ENCODE measurements around the gene PRKD2. TPM values are rescaled to one million over a fixed set of nuclear protein-coding genes. Genes with fewer than 3 reads are reported as not detected.

The PRKD2 gene
- total RNA-seq, 1 donor from 2014 or later = 89.1 TPM

DNA sequence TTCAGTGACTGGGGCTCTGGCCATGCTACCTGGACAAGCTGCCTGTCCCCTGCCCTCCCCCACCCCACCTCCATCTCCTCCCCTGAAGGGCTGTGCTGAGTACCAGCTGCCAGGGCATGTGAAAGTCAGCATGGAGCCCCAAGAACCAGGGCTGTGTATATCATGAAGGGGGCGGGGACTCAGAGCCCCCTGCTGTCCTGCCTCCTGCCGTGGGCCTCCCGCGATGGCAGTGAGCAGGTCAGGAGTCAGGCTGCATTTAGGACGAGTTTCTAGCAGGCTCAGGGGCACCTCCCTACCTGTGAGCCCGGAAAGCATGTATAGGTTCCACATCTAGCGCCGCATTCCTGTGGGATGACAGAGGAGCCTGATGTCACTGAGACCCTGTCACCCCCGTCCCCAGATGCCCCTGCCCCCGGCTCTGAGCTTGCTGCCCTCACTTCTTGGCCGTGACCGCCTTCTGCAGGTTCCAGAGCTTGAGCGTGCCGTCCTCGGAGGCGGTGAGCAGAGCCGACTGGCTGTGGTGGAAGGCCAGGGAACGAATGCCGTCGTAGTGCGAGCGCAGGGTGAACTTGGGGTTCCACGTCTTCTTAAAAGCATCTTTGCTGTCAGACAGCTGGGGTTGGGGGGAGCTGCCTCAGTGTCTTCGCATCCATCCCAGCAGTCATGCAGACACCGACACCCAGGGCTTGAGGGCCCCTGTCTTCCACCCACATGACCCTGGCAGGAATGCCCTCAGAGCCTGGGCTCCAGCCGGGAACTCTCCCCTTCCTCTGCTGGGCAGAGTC lies 8.3 kb upstream of the PRKD2 start:
- no peaks in the 10 kb centered on the region for H3K9me3 Mint-ChIP-seq
- DNase-seq = no peak
- H3K36me3 Mint-ChIP-seq (ENCODE audit: low read depth) = peaks cover 55% of the 10 kb centered on the region
- no peaks in the 10 kb centered on the region for H3K27me3 Mint-ChIP-seq
- H3K4me3 Mint-ChIP-seq = no peak overlapping the region
- intact Hi-C loops (cut with micrococcal nuclease) = no loop called here
- peaks cover 18% of the 10 kb centered on the region for H3K4me1 Mint-ChIP-seq
- no peak overlapping the region for H3K27ac Mint-ChIP-seq

DNA sequence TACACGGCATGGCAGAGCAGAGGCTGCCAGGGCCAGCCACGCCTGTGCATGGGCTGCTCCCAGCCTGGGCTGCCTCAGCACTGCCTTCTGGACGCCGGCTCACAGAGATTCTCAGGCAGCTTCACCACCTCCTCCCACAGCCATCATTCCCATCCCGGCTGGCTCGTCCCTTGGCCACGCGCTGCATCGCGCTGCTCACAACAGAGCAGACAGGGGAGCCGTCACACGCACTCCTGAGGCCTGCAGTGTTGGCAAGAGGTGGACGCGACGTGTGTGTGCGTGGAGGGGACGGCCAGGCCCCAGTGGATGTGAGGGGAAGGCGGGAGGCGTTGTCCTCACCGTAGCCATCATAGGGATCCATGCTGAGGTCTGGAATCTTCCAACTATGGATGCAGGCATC lies 7.6 kb upstream of the PRKD2 start:
- H3K4me3 Mint-ChIP-seq = no peak overlapping the region
- no peak overlapping the region for H3K27ac Mint-ChIP-seq
- no peak for DNase-seq
- no peaks in the 10 kb centered on the region for H3K27me3 Mint-ChIP-seq
- intact Hi-C loops (cut with micrococcal nuclease) = no loop called here
- H3K4me1 Mint-ChIP-seq = peaks cover 20% of the 10 kb centered on the region
- H3K9me3 Mint-ChIP-seq = no peaks in the 10 kb centered on the region
- H3K36me3 Mint-ChIP-seq (ENCODE audit: low read depth) = peaks cover 59% of the 10 kb centered on the region

DNA sequence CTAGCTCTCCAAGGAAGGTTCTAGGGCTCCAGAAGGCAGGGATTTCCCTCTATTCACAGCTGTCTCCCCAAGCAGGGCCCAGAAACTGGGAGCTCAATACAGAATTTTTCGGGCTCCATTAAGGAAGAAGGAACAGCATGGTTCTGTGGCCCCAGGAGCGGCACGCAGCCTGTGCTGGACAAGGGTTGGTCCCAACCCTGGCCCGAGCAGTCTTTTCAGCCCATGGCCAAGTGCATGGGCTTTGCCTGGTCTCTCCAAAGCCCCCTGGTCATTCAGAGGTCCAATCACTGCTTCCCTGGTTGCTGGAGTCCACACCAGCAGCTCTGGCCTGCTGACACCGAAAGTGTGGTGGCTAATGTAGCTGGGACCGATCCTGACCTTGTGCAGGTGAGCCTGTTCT lies 6.6 kb upstream of the PRKD2 start:
- no peak overlapping the region for H3K4me3 Mint-ChIP-seq
- H3K36me3 Mint-ChIP-seq (ENCODE audit: low read depth) = peaks cover 53% of the 10 kb centered on the region
- peaks cover 22% of the 10 kb centered on the region for H3K4me1 Mint-ChIP-seq
- H3K27ac Mint-ChIP-seq = no peak overlapping the region
- H3K27me3 Mint-ChIP-seq = no peaks in the 10 kb centered on the region
- no peaks in the 10 kb centered on the region for H3K9me3 Mint-ChIP-seq
- DNase-seq = no peak
- intact Hi-C loops (cut with micrococcal nuclease) = no loop called here

DNA sequence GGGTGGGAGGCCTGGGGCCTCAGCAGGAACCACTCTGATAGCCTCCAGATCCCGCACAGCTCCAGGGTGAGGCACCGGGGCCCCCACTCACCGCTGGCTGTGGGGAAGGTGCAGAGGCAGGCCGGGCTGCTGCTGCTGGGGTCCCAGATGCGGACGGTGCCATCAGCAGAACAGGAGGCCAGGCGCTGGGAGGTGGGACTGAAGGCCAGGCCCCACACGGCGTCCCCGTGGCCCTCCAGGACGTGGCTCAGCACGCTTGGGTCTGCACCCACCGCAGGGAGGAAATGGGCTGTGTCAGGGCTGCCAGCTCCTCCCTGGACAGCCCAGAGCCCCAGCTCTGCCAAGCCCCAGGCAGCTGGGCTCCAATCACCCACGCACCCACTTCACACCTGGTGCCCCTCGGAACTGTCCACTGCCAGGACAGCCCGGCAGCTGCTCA lies 6.1 kb upstream of the PRKD2 start:
- intact Hi-C loops (cut with micrococcal nuclease) = no loop called here
- Mint-ChIP-seq H3K27ac (no peak overlapping the region), H3K9me3 (no peaks in the 10 kb centered on the region), H3K36me3 (ENCODE audit: low read depth) (peaks cover 55% of the 10 kb centered on the region), H3K4me3 (no peak overlapping the region), H3K27me3 (no peaks in the 10 kb centered on the region), H3K4me1 (peaks cover 26% of the 10 kb centered on the region)
- no peak for DNase-seq

DNA sequence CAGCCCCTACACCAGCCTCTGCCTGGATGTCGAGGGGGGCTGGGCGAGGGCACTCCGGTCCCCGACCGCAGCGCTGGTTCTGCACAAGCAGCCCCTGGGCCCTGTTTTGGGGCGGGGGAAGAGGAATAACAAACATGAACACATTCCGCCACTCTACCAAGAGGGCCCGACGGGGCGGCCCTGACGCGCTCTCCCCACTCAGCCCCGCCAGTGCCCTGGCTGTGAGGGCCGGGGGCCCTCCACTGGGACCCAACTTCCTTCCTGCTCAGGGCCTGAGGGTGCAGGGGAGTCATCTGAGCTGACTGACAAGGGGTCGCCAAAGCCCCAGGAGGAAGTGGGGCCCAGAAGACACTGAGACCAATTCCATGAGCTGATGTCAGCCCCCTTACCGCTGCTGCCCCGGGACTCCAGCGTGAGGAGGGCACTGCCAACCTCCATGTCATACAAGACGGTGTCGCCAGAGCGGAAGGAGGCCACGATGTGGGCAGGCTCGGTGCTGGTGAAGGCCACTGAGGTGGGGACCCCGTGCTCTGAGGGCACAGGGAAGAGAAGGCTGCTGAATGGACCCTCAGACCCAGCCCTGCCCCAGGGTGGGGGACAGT lies 5.6 kb upstream of the PRKD2 start:
- intact Hi-C loops (cut with micrococcal nuclease) = no loop called here
- Mint-ChIP-seq H3K4me3 (no peak overlapping the region), H3K4me1 (peaks cover 31% of the 10 kb centered on the region), H3K27me3 (no peaks in the 10 kb centered on the region), H3K27ac (no peak overlapping the region), H3K9me3 (no peaks in the 10 kb centered on the region), H3K36me3 (ENCODE audit: low read depth) (peaks cover 57% of the 10 kb centered on the region)
- no peak for DNase-seq

DNA sequence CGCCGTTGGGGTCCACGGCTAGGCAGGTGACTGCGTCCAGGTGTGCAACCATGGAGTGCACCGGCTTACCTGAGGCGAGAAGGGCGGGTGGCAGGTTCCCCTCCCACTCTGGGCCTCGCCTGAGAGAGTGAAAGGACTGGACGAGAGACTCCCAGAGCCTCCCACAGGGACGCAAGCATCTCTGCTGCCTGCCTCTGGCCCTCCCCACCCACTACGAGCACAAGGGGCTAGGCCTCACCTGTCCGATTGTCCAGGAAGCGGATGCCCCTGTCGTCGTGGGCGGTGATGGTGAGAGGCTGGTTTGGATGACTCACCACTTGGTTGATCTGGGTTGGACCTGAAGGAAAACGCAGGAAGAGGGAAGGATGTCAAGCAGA lies 5.1 kb upstream of the PRKD2 start:
- H3K27me3 Mint-ChIP-seq = no peaks in the 10 kb centered on the region
- no peak overlapping the region for H3K4me3 Mint-ChIP-seq
- no peak overlapping the region for H3K27ac Mint-ChIP-seq
- H3K36me3 Mint-ChIP-seq (ENCODE audit: low read depth) = peaks cover 52% of the 10 kb centered on the region
- intact Hi-C loops (cut with micrococcal nuclease) = no loop called here
- no peaks in the 10 kb centered on the region for H3K9me3 Mint-ChIP-seq
- H3K4me1 Mint-ChIP-seq = peaks cover 31% of the 10 kb centered on the region
- DNase-seq = no peak

DNA sequence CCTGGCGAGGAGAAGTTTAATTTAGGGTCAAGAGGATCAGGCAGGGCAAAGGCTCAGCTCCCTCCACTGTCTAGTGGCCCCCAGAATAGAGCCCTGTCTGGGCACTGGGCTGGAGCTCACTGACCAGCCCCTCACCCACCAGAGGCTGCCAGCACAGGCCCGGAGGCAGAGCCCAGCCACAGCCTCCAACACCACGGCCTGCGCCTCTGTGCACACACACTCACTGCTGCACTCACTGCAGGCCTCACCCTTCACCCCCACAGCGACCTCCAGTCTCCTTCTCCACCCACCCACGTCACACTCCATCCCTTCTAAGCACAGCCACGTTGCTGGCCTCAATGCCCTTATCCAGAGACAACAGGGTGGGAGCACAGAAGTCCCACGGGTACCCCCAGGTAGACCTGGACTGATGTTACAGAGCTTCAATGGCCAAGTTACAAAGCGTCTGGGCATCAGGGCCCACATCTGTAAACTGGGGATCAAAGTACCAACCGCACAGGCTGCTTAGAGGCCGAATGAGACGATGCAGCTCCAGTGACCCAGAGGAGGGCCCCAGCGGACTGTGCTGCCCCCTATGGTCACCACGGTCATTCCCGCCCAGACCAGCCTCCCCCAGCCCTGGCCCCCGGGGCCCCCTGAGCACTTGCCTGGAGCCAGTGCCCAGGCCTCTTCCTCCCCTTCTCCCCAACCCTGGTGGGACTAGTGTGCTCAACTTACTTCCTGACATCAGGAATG lies 4.5 kb upstream of the PRKD2 start:
- Mint-ChIP-seq H3K4me3 (no peak overlapping the region), H3K36me3 (ENCODE audit: low read depth) (peaks cover 49% of the 10 kb centered on the region), H3K9me3 (no peaks in the 10 kb centered on the region), H3K27ac (no peak overlapping the region), H3K27me3 (no peaks in the 10 kb centered on the region), H3K4me1 (peaks cover 31% of the 10 kb centered on the region)
- no peak for DNase-seq
- intact Hi-C loops (cut with micrococcal nuclease) = no loop called here

DNA sequence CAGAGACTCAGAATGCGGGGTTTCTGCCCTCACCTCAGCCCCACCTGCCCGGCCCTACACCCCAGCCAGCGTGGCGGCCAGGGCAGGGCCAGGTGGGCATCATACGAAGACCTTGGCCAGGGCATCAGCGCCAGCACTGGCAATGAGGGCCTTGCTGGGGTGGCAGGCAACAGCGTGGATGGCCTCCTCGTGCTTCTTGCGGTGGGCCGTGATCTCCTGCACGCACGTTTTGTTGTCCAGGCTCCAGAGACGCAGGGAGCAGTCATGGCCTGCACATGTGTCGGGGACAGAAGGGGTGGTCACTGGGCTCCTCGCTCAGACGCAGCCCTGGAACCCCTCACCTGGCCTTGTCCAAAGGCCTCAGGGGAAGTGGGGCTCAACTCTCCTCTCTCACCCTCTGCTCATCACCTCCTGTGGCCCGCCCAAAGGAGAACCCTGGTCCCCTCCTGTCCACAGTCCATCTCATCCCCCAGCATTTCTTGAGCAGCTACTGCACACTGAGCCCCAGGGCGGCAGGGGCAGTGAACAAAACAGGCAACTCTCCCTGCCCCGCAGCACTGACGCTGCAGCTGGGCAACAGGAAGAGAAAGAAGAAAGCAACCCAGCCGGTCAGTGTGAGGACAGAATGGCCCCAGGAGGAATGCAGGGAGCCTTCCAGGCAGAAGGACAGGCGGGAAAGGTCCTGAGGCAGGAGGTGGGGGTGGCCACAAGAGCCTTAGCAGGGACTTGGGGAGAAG lies 3.8 kb upstream of the PRKD2 start:
- DNase-seq = no peak
- intact Hi-C loops (cut with micrococcal nuclease) = no loop called here
- H3K27ac Mint-ChIP-seq = peak overlapping the region; percentile 16
- peaks cover 47% of the 10 kb centered on the region for H3K36me3 Mint-ChIP-seq (ENCODE audit: low read depth)
- H3K4me3 Mint-ChIP-seq = no peak overlapping the region
- H3K4me1 Mint-ChIP-seq = peaks cover 32% of the 10 kb centered on the region
- no peaks in the 10 kb centered on the region for H3K27me3 Mint-ChIP-seq
- no peaks in the 10 kb centered on the region for H3K9me3 Mint-ChIP-seq

DNA sequence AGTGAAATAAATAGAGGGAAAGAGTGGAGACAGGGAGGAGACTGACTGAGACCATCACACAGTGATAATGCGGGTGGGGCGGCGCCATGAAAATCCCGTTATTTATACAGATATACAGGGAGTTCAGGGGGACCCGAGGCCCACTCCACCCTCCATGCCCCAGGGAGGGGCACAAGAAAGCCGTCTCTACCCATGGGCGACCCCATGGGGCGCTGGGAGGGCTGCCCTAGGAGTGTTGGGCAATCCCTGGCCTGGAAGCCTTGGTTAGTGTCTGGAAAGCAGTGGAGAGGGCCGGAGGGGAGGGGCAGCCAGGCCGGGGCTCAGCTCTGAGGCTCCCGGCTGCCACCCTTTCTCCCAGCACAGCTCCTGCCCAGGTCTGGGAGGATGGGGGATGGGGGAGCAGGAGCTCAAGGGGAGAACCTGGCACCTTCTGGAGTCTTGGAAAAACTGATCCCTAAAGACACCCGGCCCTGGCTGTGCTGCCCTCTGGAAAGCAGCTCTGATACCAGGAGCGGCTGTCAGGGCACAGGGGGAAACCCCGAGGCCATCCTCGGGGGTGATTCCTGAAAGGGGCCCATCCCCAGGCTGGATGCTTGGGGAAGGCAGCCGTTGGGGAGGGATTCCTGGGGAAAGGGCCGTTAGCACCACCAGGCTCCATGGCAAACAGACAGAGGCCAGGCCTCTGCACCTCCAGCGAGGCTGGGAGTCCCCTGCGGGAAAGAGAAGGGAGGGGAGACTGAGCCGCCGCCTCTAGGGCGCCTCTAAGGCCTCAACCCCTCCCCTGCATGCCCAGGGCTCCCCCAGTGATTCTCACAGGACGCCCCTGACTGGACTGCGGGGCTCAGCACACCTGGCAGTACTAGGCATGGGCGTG lies 3.0 kb upstream of the PRKD2 start:
- no peak for DNase-seq
- Mint-ChIP-seq H3K36me3 (ENCODE audit: low read depth) (peaks cover 47% of the 10 kb centered on the region), H3K4me1 (peaks cover 38% of the 10 kb centered on the region), H3K4me3 (no peak overlapping the region), H3K27me3 (no peaks in the 10 kb centered on the region), H3K27ac (no peak overlapping the region), H3K9me3 (no peaks in the 10 kb centered on the region)
- intact Hi-C loops (cut with micrococcal nuclease) = loop anchor here (2.0 to 5.0 kb wide), 2 partner anchors 67 to 108 kb away; no protein-coding TSS in a partner anchor

DNA sequence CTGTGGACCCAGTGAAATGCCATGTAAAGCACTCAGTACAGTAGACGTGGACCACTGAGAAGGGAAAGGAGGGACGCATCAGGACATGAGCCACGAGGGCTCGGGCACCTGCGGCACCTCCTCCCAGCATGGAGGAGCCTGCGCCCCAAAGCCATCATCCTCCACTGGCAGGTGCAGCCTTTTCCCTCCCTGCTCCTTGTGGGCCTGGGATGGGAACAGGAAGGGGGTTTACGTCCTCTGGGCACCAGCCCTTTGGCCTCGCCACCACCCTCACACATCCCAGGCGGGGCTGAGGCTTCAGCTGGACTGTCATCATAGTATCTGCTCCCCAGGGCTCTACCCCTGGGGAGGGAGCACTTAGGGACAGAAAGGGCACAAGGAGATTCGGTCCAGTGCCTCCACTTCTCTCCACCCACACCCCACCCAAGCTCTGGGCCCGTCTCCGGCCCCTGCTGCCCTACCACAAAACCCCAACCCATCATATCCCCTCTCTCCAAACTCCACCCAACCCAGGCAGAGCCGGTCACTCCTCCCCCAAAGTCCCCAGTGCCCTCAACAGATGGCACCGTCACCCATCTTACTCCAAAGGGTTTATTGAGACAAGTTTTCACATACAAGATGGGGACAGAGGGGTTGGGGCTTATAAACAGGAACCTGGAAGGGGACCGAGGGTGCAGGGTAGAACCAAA lies 2.2 kb upstream of the PRKD2 start:
- intact Hi-C loops (cut with micrococcal nuclease) = loop anchor here (2.0 to 5.0 kb wide), 2 partner anchors 68 to 107 kb away; no protein-coding TSS in a partner anchor
- Mint-ChIP-seq H3K27me3 (no peaks in the 10 kb centered on the region), H3K4me3 (peak overlapping the region; percentile 97), H3K9me3 (no peaks in the 10 kb centered on the region), H3K27ac (peak overlapping the region; percentile 94), H3K4me1 (peaks cover 40% of the 10 kb centered on the region), H3K36me3 (ENCODE audit: low read depth) (peaks cover 45% of the 10 kb centered on the region)
- DNase-seq = no peak

DNA sequence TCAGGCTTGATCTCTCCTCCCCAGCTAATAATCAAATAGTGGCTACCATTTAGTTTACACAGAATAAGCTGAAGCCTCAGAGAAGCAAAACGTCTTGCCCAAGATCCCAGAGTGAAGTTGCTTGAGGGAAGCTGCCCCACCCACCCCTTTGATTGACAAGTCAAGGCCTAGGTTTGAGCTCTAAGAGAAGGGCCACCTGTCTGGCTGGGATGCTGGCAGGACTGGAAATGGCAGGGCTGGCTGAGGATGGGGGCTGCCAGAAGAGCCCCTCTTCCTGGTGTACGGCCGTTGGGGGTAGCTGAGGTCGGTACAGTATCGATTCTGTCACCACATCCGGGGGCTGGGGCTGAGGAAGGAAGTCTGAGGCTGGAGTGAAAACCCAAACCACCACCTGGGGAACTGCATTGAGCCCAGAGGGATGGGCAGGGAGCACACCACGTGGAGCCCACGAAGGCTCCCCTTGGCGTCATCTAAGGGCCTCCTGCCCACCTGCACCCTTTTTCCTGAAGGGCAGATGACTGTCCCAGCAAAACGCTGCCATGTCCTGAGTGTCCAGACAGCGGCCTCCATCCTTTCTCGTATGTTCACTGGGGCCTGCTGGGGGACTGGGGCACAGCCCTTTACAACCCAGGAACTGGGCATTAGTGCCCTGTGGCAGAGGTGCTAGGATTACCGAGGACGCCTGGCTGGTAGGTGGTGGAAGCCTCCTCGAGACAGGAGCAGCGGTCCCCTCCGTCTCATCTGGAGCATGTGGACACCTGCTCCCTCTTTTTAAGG lies 1.4 kb upstream of the PRKD2 start:
- peaks cover 42% of the 10 kb centered on the region for H3K36me3 Mint-ChIP-seq (ENCODE audit: low read depth)
- H3K27me3 Mint-ChIP-seq = no peaks in the 10 kb centered on the region
- intact Hi-C loops (cut with micrococcal nuclease) = loop anchor here (2.0 to 5.0 kb wide), 2 partner anchors 68 to 106 kb away; no protein-coding TSS in a partner anchor
- H3K9me3 Mint-ChIP-seq = no peaks in the 10 kb centered on the region
- peak; percentile 92 for DNase-seq
- peak overlapping the region; percentile 97 for H3K4me3 Mint-ChIP-seq
- H3K4me1 Mint-ChIP-seq = peaks cover 47% of the 10 kb centered on the region
- H3K27ac Mint-ChIP-seq = peak overlapping the region; percentile 94

DNA sequence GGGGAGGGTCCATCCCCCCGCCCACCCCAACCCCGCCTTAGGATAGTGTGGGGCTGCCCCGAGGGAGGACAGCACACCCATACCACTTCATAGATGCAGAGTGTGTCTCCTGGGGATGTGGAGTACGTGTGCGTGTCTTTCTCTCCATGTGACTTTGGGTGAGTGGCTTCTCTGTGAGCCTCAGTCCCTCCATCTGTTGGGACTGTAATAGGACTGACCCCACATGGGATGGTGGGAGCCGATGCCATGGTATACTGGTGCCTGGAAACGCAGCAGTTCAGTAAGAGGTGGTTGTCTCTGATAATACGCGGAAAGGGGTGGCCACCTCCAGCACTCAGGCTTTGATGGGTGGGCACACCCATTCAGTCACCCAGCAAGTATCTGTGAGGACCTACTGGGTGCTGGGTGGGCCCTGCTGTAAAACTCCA lies 816 bp upstream of the PRKD2 start:
- H3K4me3 Mint-ChIP-seq = peak overlapping the region; percentile 97
- DNase-seq = no peak
- no peaks in the 10 kb centered on the region for H3K9me3 Mint-ChIP-seq
- H3K36me3 Mint-ChIP-seq (ENCODE audit: low read depth) = peaks cover 42% of the 10 kb centered on the region
- H3K27ac Mint-ChIP-seq = peak overlapping the region; percentile 94
- no peaks in the 10 kb centered on the region for H3K27me3 Mint-ChIP-seq
- intact Hi-C loops (cut with micrococcal nuclease) = loop anchor here (2.0 to 5.0 kb wide), 2 partner anchors 69 to 105 kb away; no protein-coding TSS in a partner anchor
- H3K4me1 Mint-ChIP-seq = peaks cover 48% of the 10 kb centered on the region

Data from activated CD4-positive, alpha-beta T cell treated with anti-CD3 and anti-CD28 coated beads, Interleukin-2, amount 10 ng/mL, durations not matched to agents 24 days and 14 days (primary cell).